Kidney epithelial cell (primary cell): ENCODE data around the gene VPS9D1. TPM values are rescaled to one million over a fixed set of nuclear protein-coding genes. Genes with fewer than 3 reads are reported as not detected.

ENCODE experiments used
- DNase-seq: peaks from one replicate; pipeline ENCODE4 v3.0.0-alpha.2; 2010; ENCODE audit warnings: low read depth
- H3K27me3 ChIP-seq: 2 replicates; pipeline ENCODE4 v1.6.0; 2011; ENCODE audit warnings: low read length; ENCODE audit not compliant: control insufficient read depth, insufficient read depth
- H3K36me3 ChIP-seq: 2 replicates; pipeline ENCODE4 v1.5.1; 2011; ENCODE audit warnings: low read length; ENCODE audit not compliant: control insufficient read depth, insufficient read depth
- H3K4me3 ChIP-seq: 2 replicates; pipeline ENCODE4 v1.5.1; 2011; ENCODE audit warnings: low read depth, mild to moderate bottlenecking, control low read depth, low read length
- total RNA-seq: library from RNA; depleted of rRNA; stranded (reverse); fragments of >200 nt; gene quantifications from 2 replicates; pipeline ENCODE4 v1.2.3, GENCODE V29; 2015
- TF ChIP-seq, protein P1 (sequence below): IDR thresholded peaks from 2 replicates; pipeline ENCODE4 v1.5.1; 2011; ENCODE audit warnings: mild to moderate bottlenecking, moderate library complexity, low read length, control low read depth, inconsistent platforms; ENCODE audit not compliant: insufficient read depth, poor library complexity, severe bottlenecking

VPS9D1 gene
- total RNA-seq, 1 donor from 2014 or later, result 9.3 TPM

- Histone ChIP-seq H3K36me3 (peaks cover 5% of the 10 kb centered on the region), H3K4me3 (no peak overlapping the region), H3K27me3 (no peaks in the 10 kb centered on the region)
- TF ChIP-seq, protein P1, sequence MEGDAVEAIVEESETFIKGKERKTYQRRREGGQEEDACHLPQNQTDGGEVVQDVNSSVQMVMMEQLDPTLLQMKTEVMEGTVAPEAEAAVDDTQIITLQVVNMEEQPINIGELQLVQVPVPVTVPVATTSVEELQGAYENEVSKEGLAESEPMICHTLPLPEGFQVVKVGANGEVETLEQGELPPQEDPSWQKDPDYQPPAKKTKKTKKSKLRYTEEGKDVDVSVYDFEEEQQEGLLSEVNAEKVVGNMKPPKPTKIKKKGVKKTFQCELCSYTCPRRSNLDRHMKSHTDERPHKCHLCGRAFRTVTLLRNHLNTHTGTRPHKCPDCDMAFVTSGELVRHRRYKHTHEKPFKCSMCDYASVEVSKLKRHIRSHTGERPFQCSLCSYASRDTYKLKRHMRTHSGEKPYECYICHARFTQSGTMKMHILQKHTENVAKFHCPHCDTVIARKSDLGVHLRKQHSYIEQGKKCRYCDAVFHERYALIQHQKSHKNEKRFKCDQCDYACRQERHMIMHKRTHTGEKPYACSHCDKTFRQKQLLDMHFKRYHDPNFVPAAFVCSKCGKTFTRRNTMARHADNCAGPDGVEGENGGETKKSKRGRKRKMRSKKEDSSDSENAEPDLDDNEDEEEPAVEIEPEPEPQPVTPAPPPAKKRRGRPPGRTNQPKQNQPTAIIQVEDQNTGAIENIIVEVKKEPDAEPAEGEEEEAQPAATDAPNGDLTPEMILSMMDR, result no peak
- DNase-seq, result no peak
Measured at GRCh38 chr16:89742948-89743347, 22.2 kb upstream of the VPS9D1 start.

DNA sequence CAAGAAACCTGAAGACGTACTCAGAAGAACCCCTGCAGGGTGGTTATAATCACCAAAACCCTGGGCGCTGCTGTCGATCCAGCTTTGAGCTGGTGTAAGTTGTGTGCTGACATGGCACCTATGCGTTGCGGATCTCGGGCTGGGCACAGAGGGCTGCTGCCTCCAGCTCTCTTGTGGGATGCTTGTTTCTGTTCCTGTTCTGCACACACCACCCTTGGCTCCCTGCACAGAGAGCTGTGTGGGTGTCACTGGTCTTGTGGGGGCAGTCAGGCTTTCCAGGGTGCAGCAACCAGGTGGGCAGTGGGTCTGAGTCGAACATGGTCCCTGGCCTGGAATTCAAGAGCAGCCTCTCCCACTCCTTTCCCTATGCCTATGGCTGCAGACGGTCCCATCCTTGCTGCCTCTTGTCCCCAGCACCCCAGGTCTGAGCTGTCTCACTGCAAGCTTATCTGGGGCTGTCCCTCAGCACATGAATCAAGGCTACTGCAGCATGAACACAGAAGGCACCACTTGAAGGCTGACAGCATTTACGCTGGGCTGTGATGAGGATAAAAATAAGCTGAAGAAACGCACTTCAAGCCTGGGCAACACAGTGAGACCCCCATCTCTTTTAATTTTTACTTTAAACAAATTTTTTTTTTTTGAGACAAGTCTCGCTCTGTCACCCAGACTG is 20.8 kb upstream of the VPS9D1 start:
- no peak for DNase-seq
- TF ChIP-seq, protein P1, result no peak
- Histone ChIP-seq H3K36me3 (peaks cover 5% of the 10 kb centered on the region), H3K27me3 (no peaks in the 10 kb centered on the region), H3K4me3 (no peak overlapping the region)

DNA sequence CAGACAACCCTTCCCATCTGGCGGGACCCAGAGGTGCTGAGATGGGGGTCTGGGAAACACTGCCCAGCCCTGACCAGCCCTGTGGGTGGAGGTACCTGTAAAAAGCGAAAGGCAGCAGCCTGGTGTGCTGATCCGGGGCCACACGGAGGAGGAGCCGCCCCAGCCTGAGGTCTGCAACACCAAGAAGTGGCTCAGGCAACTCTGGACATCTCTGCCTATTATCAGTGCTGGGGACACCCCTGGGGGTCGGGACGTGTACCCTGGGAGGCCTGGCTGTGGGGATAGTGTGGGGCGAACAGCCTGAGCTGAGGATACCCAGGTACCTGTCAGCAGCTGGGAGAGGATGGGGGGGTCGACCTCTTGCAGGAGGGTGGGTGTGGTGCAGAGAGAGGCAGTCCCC is 18.7 kb upstream of the VPS9D1 start:
- no peak for DNase-seq
- H3K36me3 ChIP-seq, result peaks cover 4% of the 10 kb centered on the region
- H3K27me3 ChIP-seq, result no peaks in the 10 kb centered on the region
- TF ChIP-seq, protein P1, result no peak
- no peak overlapping the region for H3K4me3 ChIP-seq

DNA sequence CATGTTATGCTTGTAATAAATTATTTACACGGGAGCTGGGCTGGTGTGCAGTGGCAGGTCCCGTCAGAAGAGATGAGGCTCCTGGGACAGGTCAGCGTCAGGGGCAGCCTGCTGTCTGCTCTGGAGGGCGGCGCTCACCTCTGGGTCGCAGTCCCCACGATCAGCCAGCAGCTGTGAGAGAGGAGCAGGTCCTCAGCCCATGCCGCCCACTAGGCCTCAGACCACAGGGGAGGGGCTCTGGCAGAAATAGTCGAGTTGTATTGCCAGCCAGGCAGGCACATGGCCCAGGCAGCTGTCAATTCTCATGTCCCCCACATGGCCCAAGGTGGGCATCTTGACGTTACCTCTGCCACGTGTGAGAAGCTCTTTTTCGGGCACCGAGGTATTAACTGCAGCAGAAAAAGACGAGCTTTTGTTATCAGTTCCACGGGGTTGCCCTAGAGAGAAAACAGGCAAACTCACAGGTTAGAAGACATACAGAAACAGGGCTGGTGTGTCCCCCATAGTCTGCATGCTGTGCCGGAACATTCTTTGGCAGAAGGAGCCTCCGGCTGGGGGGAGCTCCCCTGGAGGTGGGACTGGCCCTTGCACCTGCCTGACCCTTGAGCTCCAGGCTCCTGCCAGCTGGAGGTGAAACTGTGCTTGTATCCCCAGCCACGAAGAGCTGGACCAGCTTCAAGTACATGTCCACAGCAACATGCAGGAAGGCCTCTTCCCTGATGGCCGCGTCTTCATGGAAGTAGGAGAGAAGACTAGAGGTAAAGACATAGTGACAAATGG is 18.0 kb upstream of the VPS9D1 start:
- Histone ChIP-seq H3K4me3 (no peak overlapping the region), H3K27me3 (no peaks in the 10 kb centered on the region), H3K36me3 (peaks cover 2% of the 10 kb centered on the region)
- TF ChIP-seq, protein P1, result no peak
- no peak for DNase-seq

- DNase-seq, result no peak
- TF ChIP-seq, protein P1, result no peak
- Histone ChIP-seq H3K36me3 (peaks cover 2% of the 10 kb centered on the region), H3K4me3 (no peak overlapping the region), H3K27me3 (no peaks in the 10 kb centered on the region)
Measured at GRCh38 chr16:89738072-89738377, 17.3 kb upstream of the VPS9D1 start.
